Measurements from ENCODE around the gene RBM20.

DNA sequence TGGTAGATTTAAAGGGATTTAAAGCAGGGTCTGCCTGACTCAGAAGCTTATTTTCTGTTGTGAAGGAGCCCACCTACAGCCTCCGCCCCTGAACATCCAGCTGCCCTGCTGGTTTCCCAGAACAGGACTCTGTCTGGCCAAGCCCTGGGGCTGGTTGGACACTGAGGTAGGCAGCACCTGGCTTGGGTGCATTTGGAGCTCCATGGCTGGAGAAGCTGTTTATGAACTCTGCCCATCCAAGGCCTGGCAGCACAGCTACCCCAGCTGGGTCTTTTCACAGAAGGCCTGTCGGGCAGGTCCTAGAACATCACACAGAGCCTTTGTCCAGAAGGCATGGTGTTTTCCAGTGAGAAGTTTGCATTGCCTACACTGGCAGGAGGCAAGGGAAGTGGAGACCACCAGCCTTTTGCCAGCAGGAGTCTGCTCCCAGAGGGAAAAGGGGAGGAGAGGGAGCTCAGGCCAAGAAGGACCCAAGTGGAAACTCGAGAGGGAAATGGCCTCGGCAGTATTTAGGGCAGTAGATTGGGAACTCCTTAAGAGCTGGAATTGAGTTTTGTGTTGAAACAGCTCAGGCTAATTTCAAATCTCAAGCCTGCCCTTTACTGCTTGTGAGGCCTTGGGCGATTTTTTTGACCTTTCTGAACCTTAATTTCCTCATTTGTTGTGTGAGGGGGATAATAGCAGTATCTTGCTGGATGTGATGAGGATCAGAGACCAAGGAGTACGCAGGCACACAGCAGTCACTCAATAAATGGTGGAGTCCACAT is 215.3 kb downstream of the RBM20 start:
- TF ChIP-seq, protein P1, sequence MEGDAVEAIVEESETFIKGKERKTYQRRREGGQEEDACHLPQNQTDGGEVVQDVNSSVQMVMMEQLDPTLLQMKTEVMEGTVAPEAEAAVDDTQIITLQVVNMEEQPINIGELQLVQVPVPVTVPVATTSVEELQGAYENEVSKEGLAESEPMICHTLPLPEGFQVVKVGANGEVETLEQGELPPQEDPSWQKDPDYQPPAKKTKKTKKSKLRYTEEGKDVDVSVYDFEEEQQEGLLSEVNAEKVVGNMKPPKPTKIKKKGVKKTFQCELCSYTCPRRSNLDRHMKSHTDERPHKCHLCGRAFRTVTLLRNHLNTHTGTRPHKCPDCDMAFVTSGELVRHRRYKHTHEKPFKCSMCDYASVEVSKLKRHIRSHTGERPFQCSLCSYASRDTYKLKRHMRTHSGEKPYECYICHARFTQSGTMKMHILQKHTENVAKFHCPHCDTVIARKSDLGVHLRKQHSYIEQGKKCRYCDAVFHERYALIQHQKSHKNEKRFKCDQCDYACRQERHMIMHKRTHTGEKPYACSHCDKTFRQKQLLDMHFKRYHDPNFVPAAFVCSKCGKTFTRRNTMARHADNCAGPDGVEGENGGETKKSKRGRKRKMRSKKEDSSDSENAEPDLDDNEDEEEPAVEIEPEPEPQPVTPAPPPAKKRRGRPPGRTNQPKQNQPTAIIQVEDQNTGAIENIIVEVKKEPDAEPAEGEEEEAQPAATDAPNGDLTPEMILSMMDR (conservative IDR thresholded peaks at IDR 0.05; ENCODE audit: low read depth in 2 of 2) = no peak
- no peak for TF ChIP-seq EZH2 (IDR thresholded peaks at IDR 0.05; ENCODE audit: low read depth, unreplicated experiment)
- TF ChIP-seq POLR2AphosphoS5 (IDR thresholded peaks at IDR 0.05; ENCODE audit: low read depth) = no peak
- TF ChIP-seq, protein P2, sequence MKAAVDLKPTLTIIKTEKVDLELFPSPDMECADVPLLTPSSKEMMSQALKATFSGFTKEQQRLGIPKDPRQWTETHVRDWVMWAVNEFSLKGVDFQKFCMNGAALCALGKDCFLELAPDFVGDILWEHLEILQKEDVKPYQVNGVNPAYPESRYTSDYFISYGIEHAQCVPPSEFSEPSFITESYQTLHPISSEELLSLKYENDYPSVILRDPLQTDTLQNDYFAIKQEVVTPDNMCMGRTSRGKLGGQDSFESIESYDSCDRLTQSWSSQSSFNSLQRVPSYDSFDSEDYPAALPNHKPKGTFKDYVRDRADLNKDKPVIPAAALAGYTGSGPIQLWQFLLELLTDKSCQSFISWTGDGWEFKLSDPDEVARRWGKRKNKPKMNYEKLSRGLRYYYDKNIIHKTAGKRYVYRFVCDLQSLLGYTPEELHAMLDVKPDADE (IDR thresholded peaks at IDR 0.05) = no peak
- no peak for TF ChIP-seq ZNF331 (CRISPR knock-in tag; IDR thresholded peaks at IDR 0.05; ENCODE audit: low read depth)
- TF ChIP-seq EZH2phosphoT487 (IDR thresholded peaks at IDR 0.05; ENCODE audit: unreplicated experiment) = no peak

Measured in GM23338 (cell line).